ENCODE measurements around the gene SP140. TPM values are rescaled to one million over a fixed set of nuclear protein-coding genes. Genes with fewer than 3 reads are reported as not detected.
A peak's percentile ranks its signal among the peaks of the same experiment; 100 is the strongest.

Gene SP140
- total and polyA plus RNA-seq, 7 donors = 0.19 to 0.59 (median 0.35) TPM

DNA sequence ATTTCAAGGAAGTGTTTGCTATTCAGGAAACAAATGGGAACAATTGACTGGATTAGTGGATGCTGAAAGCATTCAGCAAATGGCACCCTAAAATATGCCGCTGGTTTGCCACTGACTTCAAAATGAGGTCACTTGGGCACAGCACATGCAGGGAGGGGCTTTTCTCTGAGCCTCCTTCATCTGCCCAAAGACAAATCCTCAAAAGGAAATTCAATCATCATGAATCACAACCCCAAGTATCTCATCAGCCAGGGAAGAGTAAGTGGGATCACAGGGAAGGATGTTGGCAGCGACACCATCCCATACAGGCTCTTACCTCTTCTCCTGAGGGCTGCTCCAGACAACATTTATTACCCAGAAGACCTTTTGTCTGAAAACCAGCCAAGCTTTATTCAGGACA is 87.1 kb downstream of the SP140 start:
- no peak for ATAC-seq
- WGBS, 3 donors = 69 to 75% (median 73%) methylated on average over 2 of the region's 2 CpGs

GRCh38 chr2:230317366-230317765 is 91.8 kb downstream of the SP140 start:
- TF ChIP-seq, protein P1, sequence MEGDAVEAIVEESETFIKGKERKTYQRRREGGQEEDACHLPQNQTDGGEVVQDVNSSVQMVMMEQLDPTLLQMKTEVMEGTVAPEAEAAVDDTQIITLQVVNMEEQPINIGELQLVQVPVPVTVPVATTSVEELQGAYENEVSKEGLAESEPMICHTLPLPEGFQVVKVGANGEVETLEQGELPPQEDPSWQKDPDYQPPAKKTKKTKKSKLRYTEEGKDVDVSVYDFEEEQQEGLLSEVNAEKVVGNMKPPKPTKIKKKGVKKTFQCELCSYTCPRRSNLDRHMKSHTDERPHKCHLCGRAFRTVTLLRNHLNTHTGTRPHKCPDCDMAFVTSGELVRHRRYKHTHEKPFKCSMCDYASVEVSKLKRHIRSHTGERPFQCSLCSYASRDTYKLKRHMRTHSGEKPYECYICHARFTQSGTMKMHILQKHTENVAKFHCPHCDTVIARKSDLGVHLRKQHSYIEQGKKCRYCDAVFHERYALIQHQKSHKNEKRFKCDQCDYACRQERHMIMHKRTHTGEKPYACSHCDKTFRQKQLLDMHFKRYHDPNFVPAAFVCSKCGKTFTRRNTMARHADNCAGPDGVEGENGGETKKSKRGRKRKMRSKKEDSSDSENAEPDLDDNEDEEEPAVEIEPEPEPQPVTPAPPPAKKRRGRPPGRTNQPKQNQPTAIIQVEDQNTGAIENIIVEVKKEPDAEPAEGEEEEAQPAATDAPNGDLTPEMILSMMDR (IDR thresholded peaks at IDR 0.05) = no peak
- H3K9me3 ChIP-seq = no peaks in the 10 kb centered on the region
- intact Hi-C loops (cut with DNase I) = no loop called here
- no peaks in the 10 kb centered on the region for H3K4me1 ChIP-seq
- no peak for DNase-seq
- no peak overlapping the region for H3K27ac ChIP-seq
- no peak for ATAC-seq
- no peaks in the 10 kb centered on the region for H3K36me3 ChIP-seq (ENCODE audit: insufficient read depth in 1 of 2, low read depth in 1 of 2)
- 84 to 85% (median 85%) methylated on average over 3 of the region's 3 CpGs for WGBS, 3 donors
- H3K4me3 ChIP-seq = no peak overlapping the region
- H3K27me3 ChIP-seq (ENCODE audit: insufficient read depth in 3 of 3, low read length in 2 of 3) = peaks cover 0 to 1% (median 0%) of the 10 kb centered on the region in 3 donors

More for the DNA sequence above, 87.1 kb downstream of the SP140 start:
- Histone ChIP-seq H3K27ac (no peak overlapping the region), H3K36me3 (ENCODE audit: insufficient read depth in 1 of 2, low read depth in 1 of 2) (no peaks in the 10 kb centered on the region), H3K4me1 (no peaks in the 10 kb centered on the region), H3K4me3 (no peak overlapping the region), H3K9me3 (no peaks in the 10 kb centered on the region), H3K27me3 (ENCODE audit: insufficient read depth in 3 of 3, low read length in 2 of 3) (no peaks in the 10 kb centered on the region)
- intact Hi-C loops (cut with DNase I) = no loop called here
- no peak for DNase-seq
- TF ChIP-seq, protein P1 (IDR thresholded peaks at IDR 0.05) = no peak

DNA sequence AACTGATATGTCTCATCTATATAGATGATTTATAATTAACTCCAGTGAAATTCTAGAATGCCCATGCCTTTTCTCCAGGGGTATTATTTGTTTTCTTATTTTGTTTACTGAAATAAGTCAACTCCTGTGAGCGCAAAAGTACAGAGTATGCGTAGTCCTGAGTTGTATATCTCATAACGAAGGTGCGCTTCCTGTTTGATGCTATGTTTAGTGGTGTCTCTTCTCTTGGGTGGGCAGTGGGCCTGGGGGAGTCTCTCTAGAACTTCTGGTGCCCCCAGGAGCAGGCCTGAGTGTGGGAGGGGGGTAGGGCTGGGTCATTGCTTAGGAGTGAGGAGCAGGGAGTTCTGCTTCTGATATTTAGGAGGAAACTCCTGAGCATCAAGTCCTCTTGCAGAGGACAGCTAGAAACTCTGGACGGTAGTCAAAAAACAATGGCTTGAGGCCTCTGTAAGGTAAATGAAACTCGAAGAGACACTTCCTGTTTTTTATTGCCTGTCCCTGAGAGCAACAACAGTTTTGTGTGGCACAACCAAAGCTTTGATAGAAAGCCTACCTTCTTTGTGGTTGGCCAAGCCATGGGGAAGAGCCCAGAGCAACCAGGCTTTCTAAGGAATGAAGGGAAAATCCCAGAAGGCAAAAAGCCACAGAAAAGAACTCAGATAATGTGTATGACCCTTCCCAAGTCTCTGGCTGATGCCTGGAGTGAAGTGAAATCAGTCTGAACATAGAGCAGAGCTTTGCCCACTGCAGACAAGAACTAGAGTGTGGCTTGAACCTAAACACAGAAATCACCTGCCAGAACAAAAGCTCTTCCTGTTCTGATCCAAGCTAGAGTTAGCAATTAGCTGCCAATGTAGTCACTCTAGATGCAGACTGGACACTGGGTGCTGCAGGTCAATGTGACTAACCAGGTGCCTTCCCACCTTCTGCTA is 92.9 kb downstream of the SP140 start:
- no peaks in the 10 kb centered on the region for H3K9me3 ChIP-seq

DNA sequence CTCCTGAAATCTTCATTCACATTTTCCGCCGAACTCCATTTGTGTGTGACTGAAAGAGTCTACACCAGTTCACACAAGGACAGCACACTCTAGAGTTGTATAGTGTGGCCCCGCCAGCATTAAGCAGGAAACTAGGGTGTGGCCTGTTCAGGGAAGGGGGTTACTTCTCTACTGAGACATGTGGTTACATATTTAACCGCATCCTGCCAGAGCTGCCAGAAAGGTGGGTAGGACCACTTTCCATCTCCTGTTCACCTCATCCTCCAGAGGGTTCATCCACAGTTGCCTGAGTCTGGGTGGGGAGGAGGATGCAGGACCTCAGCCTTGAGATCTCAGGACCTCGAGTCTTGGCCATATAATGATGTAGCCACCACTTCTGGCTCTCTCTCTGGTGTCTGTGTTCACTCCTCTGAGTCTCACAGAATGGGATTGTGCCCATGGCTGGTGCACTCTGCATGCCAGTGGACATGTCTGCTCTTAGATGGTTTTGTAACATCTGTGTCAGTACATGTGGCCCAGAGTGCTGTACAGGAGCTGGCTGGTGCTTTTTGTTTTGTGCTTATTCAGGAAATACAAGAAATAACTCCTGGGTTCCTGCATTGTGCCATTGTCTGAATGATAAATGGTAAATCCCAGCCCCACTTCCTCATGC is 93.8 kb downstream of the SP140 start:
- Histone ChIP-seq H3K36me3 (ENCODE audit: insufficient read depth in 1 of 2, low read depth in 1 of 2) (no peaks in the 10 kb centered on the region), H3K27me3 (ENCODE audit: insufficient read depth in 3 of 3, low read length in 2 of 3) (peaks cover 0 to 1% (median 0%) of the 10 kb centered on the region in 3 donors), H3K4me3 (no peak overlapping the region), H3K27ac (no peak overlapping the region), H3K9me3 (no peaks in the 10 kb centered on the region), H3K4me1 (no peaks in the 10 kb centered on the region)
- TF ChIP-seq, protein P1 (IDR thresholded peaks at IDR 0.05) = no peak
- DNase-seq = no peak
- intact Hi-C loops (cut with DNase I) = no loop called here
- WGBS, 3 donors = 64 to 72% (median 69%) methylated on average over 5 of the region's 5 CpGs
- peak in 2 of 4 donors; percentile 38 to 44 for ATAC-seq

More for the DNA sequence above, 92.9 kb downstream of the SP140 start:
- TF ChIP-seq, protein P1 (IDR thresholded peaks at IDR 0.05) = no peak
- Histone ChIP-seq H3K27me3 (ENCODE audit: insufficient read depth in 3 of 3, low read length in 2 of 3) (peaks cover 0 to 1% (median 0%) of the 10 kb centered on the region in 3 donors), H3K4me3 (no peak overlapping the region), H3K4me1 (no peaks in the 10 kb centered on the region), H3K27ac (no peak overlapping the region), H3K36me3 (ENCODE audit: insufficient read depth in 1 of 2, low read depth in 1 of 2) (no peaks in the 10 kb centered on the region)
- intact Hi-C loops (cut with DNase I) = no loop called here
- WGBS, 3 donors = 67 to 71% (median 68%) methylated on average over 6 of the region's 6 CpGs
- ATAC-seq (no peak), DNase-seq (no peak)
